Measurements from ENCODE around the gene SLC10A3.
A peak's percentile ranks its signal among the peaks of the same experiment; 100 is the strongest.

SLC10A3 gene

DNA sequence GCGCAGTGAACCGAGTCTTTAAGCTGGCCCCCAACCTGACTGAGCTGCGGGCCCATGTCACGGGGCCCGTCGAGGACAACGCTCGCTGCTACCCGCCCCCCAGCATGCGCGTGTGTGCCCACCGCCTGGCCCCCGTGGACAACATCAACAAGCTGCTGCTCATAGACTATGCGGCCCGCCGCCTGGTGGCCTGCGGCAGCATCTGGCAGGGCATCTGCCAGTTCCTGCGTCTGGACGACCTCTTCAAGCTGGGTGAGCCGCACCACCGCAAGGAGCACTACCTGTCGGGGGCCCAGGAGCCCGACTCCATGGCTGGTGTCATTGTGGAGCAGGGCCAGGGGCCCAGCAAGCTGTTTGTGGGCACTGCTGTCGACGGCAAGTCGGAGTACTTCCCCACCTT, 30.1 kb downstream of the SLC10A3 start:
- H3K4me3 ChIP-seq (ENCODE audit: low read depth, low read length) = peak overlapping the region; percentile 71

DNA sequence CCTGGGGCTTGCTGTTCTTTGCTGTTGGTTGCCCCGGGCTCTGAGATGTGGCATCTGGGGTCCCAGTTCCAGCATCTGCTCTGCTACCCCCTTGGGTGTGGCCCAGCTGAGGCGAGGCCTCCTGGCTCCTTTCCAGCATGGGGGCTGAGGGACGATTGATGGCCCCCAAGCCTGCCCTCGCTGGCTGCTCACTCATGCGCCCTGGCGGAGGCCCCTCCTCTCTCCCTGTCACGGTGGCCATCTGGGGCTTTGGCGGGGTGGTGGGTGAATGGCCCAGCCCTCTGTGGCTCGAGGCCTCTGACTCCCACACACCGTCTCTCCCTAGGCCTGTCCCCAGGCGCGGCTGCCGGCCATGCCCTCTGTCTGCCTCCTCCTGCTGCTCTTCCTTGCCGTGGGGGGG, 30.6 kb downstream of the SLC10A3 start:
- H3K36me3 ChIP-seq (replicated peaks) = peaks cover 19% of the 10 kb centered on the region
- no peak overlapping the region for H3K27ac ChIP-seq
- TF ChIP-seq, protein P1, sequence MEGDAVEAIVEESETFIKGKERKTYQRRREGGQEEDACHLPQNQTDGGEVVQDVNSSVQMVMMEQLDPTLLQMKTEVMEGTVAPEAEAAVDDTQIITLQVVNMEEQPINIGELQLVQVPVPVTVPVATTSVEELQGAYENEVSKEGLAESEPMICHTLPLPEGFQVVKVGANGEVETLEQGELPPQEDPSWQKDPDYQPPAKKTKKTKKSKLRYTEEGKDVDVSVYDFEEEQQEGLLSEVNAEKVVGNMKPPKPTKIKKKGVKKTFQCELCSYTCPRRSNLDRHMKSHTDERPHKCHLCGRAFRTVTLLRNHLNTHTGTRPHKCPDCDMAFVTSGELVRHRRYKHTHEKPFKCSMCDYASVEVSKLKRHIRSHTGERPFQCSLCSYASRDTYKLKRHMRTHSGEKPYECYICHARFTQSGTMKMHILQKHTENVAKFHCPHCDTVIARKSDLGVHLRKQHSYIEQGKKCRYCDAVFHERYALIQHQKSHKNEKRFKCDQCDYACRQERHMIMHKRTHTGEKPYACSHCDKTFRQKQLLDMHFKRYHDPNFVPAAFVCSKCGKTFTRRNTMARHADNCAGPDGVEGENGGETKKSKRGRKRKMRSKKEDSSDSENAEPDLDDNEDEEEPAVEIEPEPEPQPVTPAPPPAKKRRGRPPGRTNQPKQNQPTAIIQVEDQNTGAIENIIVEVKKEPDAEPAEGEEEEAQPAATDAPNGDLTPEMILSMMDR (IDR thresholded peaks at IDR 0.05; ENCODE audit: low read depth, low read length, missing control alignments) = no peak
- DNase-seq = no peak
- in situ Hi-C loops (cut with HindIII; ENCODE audit: low pct_ligation_motif_present, low sequenced_read_pairs) = no loop called here
- no peaks in the 10 kb centered on the region for H3K27me3 ChIP-seq (replicated peaks)
- H3K4me3 ChIP-seq (ENCODE audit: low read depth, low read length) = peak overlapping the region; percentile 71

More for the DNA sequence above, 30.1 kb downstream of the SLC10A3 start:
- no peak for DNase-seq
- H3K36me3 ChIP-seq (replicated peaks) = peaks cover 21% of the 10 kb centered on the region
- in situ Hi-C loops (cut with HindIII; ENCODE audit: low pct_ligation_motif_present, low sequenced_read_pairs) = no loop called here
- H3K27me3 ChIP-seq (replicated peaks) = no peaks in the 10 kb centered on the region
- no peak overlapping the region for H3K27ac ChIP-seq
- TF ChIP-seq, protein P1 (IDR thresholded peaks at IDR 0.05; ENCODE audit: low read depth, low read length, missing control alignments) = peak; percentile 18

DNA sequence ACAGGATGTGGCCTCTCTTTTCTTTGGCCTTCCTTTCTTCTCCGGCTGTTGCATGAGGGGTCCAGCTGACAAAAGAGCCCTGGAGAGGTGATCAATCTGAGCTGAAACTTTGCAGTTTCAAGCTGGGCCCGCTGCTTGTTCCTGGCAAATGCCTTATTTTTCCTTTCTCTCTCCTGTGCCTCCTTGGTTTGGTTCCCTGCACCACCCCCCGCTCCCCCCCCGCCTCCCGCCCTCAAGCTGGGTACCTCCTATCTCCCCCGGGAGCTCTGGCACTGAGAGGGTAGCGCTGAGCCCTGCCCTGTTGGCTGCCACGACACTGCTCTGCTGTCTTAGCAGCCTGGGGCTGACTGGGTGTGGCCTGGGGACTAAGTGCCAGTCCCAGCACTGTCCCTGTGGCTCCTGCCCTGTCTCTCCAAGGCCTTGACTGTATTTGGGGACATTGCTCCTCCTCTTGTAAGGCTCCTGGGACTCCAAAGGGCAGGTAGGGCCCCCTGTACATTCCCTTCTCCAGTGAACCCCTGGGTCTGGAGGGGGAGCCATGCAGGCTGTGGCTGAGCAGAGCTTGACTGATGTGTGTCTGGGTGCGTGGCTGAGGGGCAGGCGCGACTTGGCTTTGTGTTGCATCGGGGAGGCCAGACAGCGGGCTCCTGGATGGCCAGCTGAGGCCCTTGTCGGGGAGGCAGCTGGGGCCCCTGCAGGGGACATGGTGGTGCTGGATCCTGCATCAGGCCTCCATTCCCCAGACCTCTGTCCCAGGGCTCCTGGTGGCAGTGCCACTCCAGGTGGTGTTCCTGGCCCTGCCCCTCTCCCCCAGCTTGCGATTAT, 31.3 kb downstream of the SLC10A3 start:
- Histone ChIP-seq H3K27ac (no peak overlapping the region), H3K4me3 (ENCODE audit: low read depth, low read length) (peak overlapping the region; percentile 71), H3K36me3 (replicated peaks) (peaks cover 15% of the 10 kb centered on the region), H3K27me3 (replicated peaks) (no peaks in the 10 kb centered on the region)
- in situ Hi-C loops (cut with HindIII; ENCODE audit: low pct_ligation_motif_present, low sequenced_read_pairs) = no loop called here
- TF ChIP-seq, protein P1 (IDR thresholded peaks at IDR 0.05; ENCODE audit: low read depth, low read length, missing control alignments) = no peak
- DNase-seq = no peak

DNA sequence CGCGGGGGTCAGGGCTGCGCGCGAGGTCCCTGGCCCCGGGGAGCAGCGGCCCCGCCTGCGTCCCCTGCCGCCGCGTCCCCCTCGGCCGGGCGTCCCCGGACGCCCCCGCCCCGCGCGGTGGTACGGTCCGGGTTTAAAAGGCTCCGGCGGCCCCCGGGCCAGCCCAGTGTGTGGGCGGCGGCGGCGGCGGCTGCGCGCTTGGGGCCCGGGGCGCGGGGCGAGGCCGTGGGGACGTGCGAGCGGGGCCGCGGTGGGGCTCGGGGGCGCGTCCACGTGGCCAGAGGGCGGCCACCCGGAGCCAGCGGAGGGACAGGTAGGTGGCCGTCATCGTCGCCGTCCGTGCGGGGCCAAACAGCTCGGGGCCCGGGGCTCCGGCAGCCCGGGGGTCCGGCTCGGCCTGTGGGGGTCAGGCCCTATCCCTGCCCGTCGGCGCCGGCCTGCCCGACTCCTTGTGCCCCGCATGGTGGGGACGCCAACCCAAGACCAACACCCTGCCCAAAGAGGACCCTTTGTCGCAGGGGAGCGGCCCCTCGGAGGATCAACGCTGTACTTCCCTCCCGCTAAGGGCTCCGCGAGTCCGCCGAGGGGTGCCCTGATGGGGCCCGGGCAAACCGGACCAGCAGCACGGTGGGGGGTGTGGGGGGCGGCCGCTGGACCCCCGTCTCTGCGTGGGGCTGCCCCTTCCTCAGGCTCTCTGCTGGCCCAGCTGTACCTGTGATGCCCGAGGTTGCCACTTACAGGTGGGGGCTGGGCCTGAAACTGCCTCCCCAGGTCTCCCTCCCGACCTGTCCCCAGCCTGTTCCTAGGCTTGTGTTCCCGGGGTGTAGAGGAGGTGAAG, 32.1 kb downstream of the SLC10A3 start, which contains the start of gene PLXNA3:
Gene PLXNA3, plus strand, starts transcription at position 166 of the 838 bp plus-strand sequence. CDS start 1,903 bp downstream, outside the sequence.
- in situ Hi-C loops (cut with HindIII; ENCODE audit: low pct_ligation_motif_present, low sequenced_read_pairs) = no loop called here
- peak within 1 kb of the TSS; percentile 71 for H3K4me3 ChIP-seq (ENCODE audit: low read depth, low read length)
- H3K36me3 ChIP-seq (replicated peaks) = peaks cover 11% of the 10 kb centered on the region
- H3K27me3 ChIP-seq (replicated peaks) = no peaks in the 10 kb centered on the region
- no peak for DNase-seq
- peak within 1 kb of the TSS; percentile 87 for H3K27ac ChIP-seq
- TF ChIP-seq, protein P1 (IDR thresholded peaks at IDR 0.05; ENCODE audit: low read depth, low read length, missing control alignments) = no peak

DNA sequence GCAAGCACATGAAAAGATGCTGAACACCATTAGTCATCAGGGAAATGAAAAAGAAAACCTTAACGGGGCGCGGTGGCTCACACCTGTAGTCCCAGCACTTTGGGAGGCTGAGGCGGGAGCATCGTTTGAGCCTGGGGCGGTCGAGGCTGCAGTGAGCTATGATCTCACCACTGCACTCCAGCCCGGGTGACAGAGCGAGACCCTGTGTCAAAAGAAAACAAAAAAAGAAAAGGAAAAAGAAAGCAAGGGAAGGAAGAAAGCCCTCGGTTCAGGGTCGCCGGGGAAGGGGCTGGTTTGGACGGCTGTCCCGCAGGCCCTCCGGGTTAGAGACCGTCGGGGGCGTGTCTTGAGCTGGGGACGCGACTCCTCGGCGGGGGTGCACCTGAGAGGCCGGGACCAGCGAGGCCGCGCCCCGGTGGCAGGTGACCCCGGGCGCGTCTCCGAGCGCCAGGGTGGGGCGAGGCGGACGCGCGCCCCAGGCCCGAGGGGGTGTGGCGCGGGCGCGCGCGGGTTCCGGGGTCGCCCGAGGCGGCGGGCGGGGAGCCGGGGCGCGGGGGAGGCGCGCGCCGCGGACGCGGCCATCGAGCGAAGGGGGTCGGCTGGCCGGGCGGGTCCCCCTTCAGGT, 32.8 kb downstream of the SLC10A3 start:
- peaks cover 11% of the 10 kb centered on the region for H3K36me3 ChIP-seq (replicated peaks)
- peak overlapping the region; percentile 87 for H3K27ac ChIP-seq
- DNase-seq = no peak
- TF ChIP-seq, protein P1 (IDR thresholded peaks at IDR 0.05; ENCODE audit: low read depth, low read length, missing control alignments) = no peak
- peak overlapping the region; percentile 51 for H3K4me3 ChIP-seq (ENCODE audit: low read depth, low read length)
- no peaks in the 10 kb centered on the region for H3K27me3 ChIP-seq (replicated peaks)
- in situ Hi-C loops (cut with HindIII; ENCODE audit: low pct_ligation_motif_present, low sequenced_read_pairs) = no loop called here

Measured in brain microvascular endothelial cell (primary cell).